CD14-positive monocyte (primary cell): ENCODE measurements around the gene TMPRSS3. TPM values are rescaled to one million over a fixed set of nuclear protein-coding genes. Genes with fewer than 3 reads are reported as not detected.

Experiments
- DNase-seq, 3 donors: peaks; one replicate each; pipeline ENCODE4 v3.0.0-alpha.2; 2011 to 2022
- H2AFZ ChIP-seq: 2 replicates; pipeline ENCODE4 v1.6.0; 2012; ENCODE audit warnings: mild to moderate bottlenecking, low read depth, low read length, inconsistent platforms; ENCODE audit not compliant: insufficient read depth, poor library complexity, severe bottlenecking
- H3K27ac ChIP-seq, 2 donors: 1 replicate in 1 of 2; 2 replicates in 1 of 2; pipeline ENCODE4 v1.5.1; 2012 to 2013; ENCODE audit warnings: low read length in 2 of 2, control low read depth in 1 of 2, inconsistent platforms in 1 of 2, low read depth in 1 of 2, mild to moderate bottlenecking in 1 of 2
- H3K27me3 ChIP-seq, 2 donors: one replicate each; pipeline versions ENCODE4 v1.6.0 to v1.6.1; 2011 to 2013; ENCODE audit warnings: low read length in 2 of 2; ENCODE audit not compliant: control insufficient read depth in 2 of 2, insufficient read depth in 2 of 2
- H3K36me3 ChIP-seq, 2 donors: replicated peaks in 1 of 2; 1 replicate in 1 of 2; 2 replicates in 1 of 2; pipeline versions ENCODE4 v1.5.1 to v1.6.1; 2012 to 2013; ENCODE audit warnings: low read length in 2 of 2, control low read depth in 1 of 2, inconsistent platforms in 1 of 2, mild to moderate bottlenecking in 1 of 2; ENCODE audit not compliant: insufficient read depth in 2 of 2, control insufficient read depth in 1 of 2
- H3K4me1 ChIP-seq, 2 donors: 1 replicate in 1 of 2; 2 replicates in 1 of 2; pipeline versions ENCODE4 v1.5.1 to v1.6.1; 2012 to 2013; ENCODE audit warnings: low read length in 2 of 2, control low read depth in 1 of 2, inconsistent platforms in 1 of 2, mild to moderate bottlenecking in 1 of 2, moderate library complexity in 1 of 2; ENCODE audit not compliant: insufficient read depth in 2 of 2, control insufficient read depth in 1 of 2
- H3K4me2 ChIP-seq: replicated peaks from 2 replicates; pipeline ENCODE3; 2012; ENCODE audit warnings: low read length, moderate library complexity, mild to moderate bottlenecking; ENCODE audit not compliant: poor library complexity, severe bottlenecking; ENCODE audit errors: extremely low read depth
- H3K4me3 ChIP-seq, 3 experiments: fragments of 200-600 bp in 1 of 3; sonication (generic) in 1 of 3; replicated peaks in 1 of 3; 1 replicate in 2 of 3; 2 replicates in 1 of 3; pipeline ENCODE4 v1.5.1; 2011 to 2013; ENCODE audit warnings: low read length in 3 of 3, mild to moderate bottlenecking in 3 of 3, control low read depth in 2 of 3, low read depth in 2 of 3, inconsistent platforms in 1 of 3, moderate library complexity in 1 of 3
- H3K79me2 ChIP-seq: 2 replicates; pipeline ENCODE4 v1.6.0; 2012; ENCODE audit warnings: mild to moderate bottlenecking, control low read depth, inconsistent platforms, low read length, moderate library complexity; ENCODE audit not compliant: insufficient read depth
- H3K9ac ChIP-seq: 2 replicates; pipeline ENCODE4 v1.6.0; 2017; ENCODE audit warnings: low read length, mild to moderate bottlenecking; ENCODE audit not compliant: insufficient read depth, poor library complexity, severe bottlenecking
- H3K9me3 ChIP-seq, 2 donors: replicated peaks in 1 of 2; 1 replicate in 1 of 2; 2 replicates in 1 of 2; pipeline versions ENCODE4 v1.5.1 to v1.6.1; 2012 to 2013; ENCODE audit warnings: low read length in 2 of 2, control low read depth in 1 of 2; ENCODE audit not compliant: control insufficient read depth in 1 of 2, insufficient read depth in 1 of 2
- H4K20me1 ChIP-seq: 2 replicates; pipeline ENCODE4 v1.6.0; 2012; ENCODE audit warnings: mild to moderate bottlenecking, low read length, control low read depth, moderate library complexity; ENCODE audit not compliant: insufficient read depth
- H3K27ac Mint-ChIP-seq, 7 donors: one replicate each; pipeline ENCODE4 v1.8.0; 2020; ENCODE audit warnings: mild to moderate bottlenecking in 7 of 7, mixed read lengths in 7 of 7, moderate library complexity in 6 of 7, inconsistent platforms in 2 of 7
- H3K27me3 Mint-ChIP-seq, 3 donors: one replicate each; pipeline ENCODE4 v1.8.0; 2021 to 2022; ENCODE audit warnings: low read depth in 3 of 3, mild to moderate bottlenecking in 3 of 3, mixed read lengths in 3 of 3, moderate library complexity in 3 of 3, inconsistent platforms in 1 of 3
- H3K36me3 Mint-ChIP-seq, 2 donors: one replicate each; pipeline ENCODE4 v1.8.0; 2020; ENCODE audit warnings: mixed read lengths in 2 of 2, inconsistent platforms in 1 of 2, mild to moderate bottlenecking in 1 of 2
- H3K4me1 Mint-ChIP-seq: one replicate; pipeline ENCODE4 v1.8.0; 2020; ENCODE audit warnings: mild to moderate bottlenecking, mixed read lengths
- H3K4me3 Mint-ChIP-seq, 2 donors: one replicate each; pipeline ENCODE4 v1.8.0; 2020; ENCODE audit warnings: mild to moderate bottlenecking in 2 of 2, mixed read lengths in 2 of 2, moderate library complexity in 1 of 2
- H3K9me3 Mint-ChIP-seq, 7 donors: one replicate each; pipeline ENCODE4 v1.8.0; 2020 to 2022; ENCODE audit warnings: mixed read lengths in 7 of 7, mild to moderate bottlenecking in 6 of 7, moderate library complexity in 6 of 7, inconsistent platforms in 2 of 7
- WGBS: methylation state at CpG from one replicate; pipeline ENCODE4 v1.1.5; 2013; ENCODE audit warnings: missing lambda C conversion rate; ENCODE audit not compliant: insufficient coverage; 5-methylcytosine and 5-hydroxymethylcytosine counted together
- intact Hi-C, 2 donors: fragments of 100-400 bp; cut with micrococcal nuclease; formaldehyde crosslinking; loops; one replicate each; pipeline versions ENCODE4 v1.15.0 to v1.15.1; 2023
- polyA plus RNA-seq, 3 donors: library from polyadenylated mRNA; depleted of rRNA in 1 of 3; unstranded in 2 of 3; stranded (reverse) in 1 of 3; fragments of 300-500 nt in 2 of 3; fragments of >200 nt in 1 of 3; fragmentation: Illumina TruSeq in 2 of 3; gene quantifications; 1 replicate in 2 of 3; 2 replicates in 1 of 3; pipeline ENCODE4 v1.2.3, GENCODE V29; 2012 to 2021
- TF ChIP-seq, protein P1 (sequence below): fragments of 200-600 bp; IDR thresholded peaks from one replicate; pipeline ENCODE4 v1.8.0; 2022; ENCODE audit warnings: antibody characterized with exemption, mild to moderate bottlenecking

The TMPRSS3 gene
- polyA plus RNA-seq, 3 donors, result 0.30 TPM; not detected in 2

- Histone ChIP-seq H3K4me1 (no peaks in the 10 kb centered on the region), H3K36me3 (no peaks in the 10 kb centered on the region), H3K4me3 (no peak overlapping the region), H4K20me1 (no peaks in the 10 kb centered on the region), H2AFZ (no peak overlapping the region), H3K9ac (no peak overlapping the region), H3K4me2 (no peak overlapping the region), H3K9me3 (no peaks in the 10 kb centered on the region), H3K27ac (no peak overlapping the region), H3K79me2 (no peaks in the 10 kb centered on the region), H3K27me3 (no peaks in the 10 kb centered on the region)
- peaks cover 0 to 5% (median 0%) of the 10 kb centered on the region in 3 donors for H3K27me3 Mint-ChIP-seq
- intact Hi-C loops, result no loop called here
- TF ChIP-seq, protein P1, sequence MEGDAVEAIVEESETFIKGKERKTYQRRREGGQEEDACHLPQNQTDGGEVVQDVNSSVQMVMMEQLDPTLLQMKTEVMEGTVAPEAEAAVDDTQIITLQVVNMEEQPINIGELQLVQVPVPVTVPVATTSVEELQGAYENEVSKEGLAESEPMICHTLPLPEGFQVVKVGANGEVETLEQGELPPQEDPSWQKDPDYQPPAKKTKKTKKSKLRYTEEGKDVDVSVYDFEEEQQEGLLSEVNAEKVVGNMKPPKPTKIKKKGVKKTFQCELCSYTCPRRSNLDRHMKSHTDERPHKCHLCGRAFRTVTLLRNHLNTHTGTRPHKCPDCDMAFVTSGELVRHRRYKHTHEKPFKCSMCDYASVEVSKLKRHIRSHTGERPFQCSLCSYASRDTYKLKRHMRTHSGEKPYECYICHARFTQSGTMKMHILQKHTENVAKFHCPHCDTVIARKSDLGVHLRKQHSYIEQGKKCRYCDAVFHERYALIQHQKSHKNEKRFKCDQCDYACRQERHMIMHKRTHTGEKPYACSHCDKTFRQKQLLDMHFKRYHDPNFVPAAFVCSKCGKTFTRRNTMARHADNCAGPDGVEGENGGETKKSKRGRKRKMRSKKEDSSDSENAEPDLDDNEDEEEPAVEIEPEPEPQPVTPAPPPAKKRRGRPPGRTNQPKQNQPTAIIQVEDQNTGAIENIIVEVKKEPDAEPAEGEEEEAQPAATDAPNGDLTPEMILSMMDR, result no peak
- no peaks in the 10 kb centered on the region for H3K4me1 Mint-ChIP-seq
- H3K9me3 Mint-ChIP-seq, result peaks cover 0 to 1% (median 0%) of the 10 kb centered on the region in 7 donors
- H3K4me3 Mint-ChIP-seq, result no peak overlapping the region
- DNase-seq, result no peak
- 79% methylated on average over 4 of the region's 11 CpGs for WGBS
- H3K27ac Mint-ChIP-seq, result no peak overlapping the region
- H3K36me3 Mint-ChIP-seq, result no peaks in the 10 kb centered on the region
Observed at GRCh38 chr21:42395302-42395701, 550 bp downstream of the TMPRSS3 start.

GRCh38 chr21:42393443-42393950, 2.4 kb downstream of the TMPRSS3 start:
- no peak overlapping the region for H3K27ac ChIP-seq
- DNase-seq, result no peak
- Mint-ChIP-seq H3K27me3 (peaks cover 1 to 5% (median 1%) of the 10 kb centered on the region in 3 donors), H3K36me3 (no peaks in the 10 kb centered on the region), H3K9me3 (peaks cover 0 to 1% (median 0%) of the 10 kb centered on the region in 7 donors), H3K4me3 (no peak overlapping the region), H3K4me1 (peaks cover 11% of the 10 kb centered on the region), H3K27ac (no peak overlapping the region)
- H3K27me3 ChIP-seq, result no peaks in the 10 kb centered on the region
- H3K4me1 ChIP-seq, result peaks cover 0 to 7% of the 10 kb centered on the region in 2 donors
- H3K9ac ChIP-seq, result no peak overlapping the region
- H3K9me3 ChIP-seq, result no peaks in the 10 kb centered on the region
- H3K79me2 ChIP-seq, result no peaks in the 10 kb centered on the region
- no peak overlapping the region for H3K4me3 ChIP-seq
- H3K4me2 ChIP-seq, result no peak overlapping the region
- no peaks in the 10 kb centered on the region for H4K20me1 ChIP-seq
- H3K36me3 ChIP-seq, result no peaks in the 10 kb centered on the region
- intact Hi-C loops, result no loop called here
- H2AFZ ChIP-seq, result no peak overlapping the region
- WGBS, result no CpG with 5 or more reads among the region's 8 CpGs
- TF ChIP-seq, protein P1, result no peak
